ENCODE measurements around the gene HSDL2. TPM values are rescaled to one million over a fixed set of nuclear protein-coding genes. Genes with fewer than 3 reads are reported as not detected.
A peak's percentile ranks its signal among the peaks of the same experiment; 100 is the strongest.

The HSDL2 gene
- total RNA-seq, 6 experiments from 2014 or later: 65.8 to 96.8 (median 79.8) TPM

DNA sequence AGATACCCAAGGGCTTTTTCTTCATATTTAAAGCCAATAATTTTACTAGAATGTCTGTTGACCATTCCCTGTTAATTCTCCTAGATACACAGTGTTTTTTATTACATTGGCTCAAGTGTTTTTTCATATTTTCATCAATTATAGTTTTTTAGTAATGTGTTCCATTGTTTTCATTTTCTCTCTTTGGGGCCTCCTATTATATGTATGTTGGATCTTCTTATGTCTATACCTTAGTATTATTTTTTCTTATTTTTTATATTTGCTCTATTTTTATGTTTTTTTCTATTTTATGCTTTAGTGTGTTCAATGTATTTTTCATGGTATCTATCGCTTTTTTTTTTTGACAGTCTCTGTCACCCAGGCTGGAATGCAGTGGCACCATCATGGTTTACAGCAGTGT is 114.2 kb downstream of the HSDL2 start:
- no peak for ATAC-seq
- no peak overlapping the region for H3K27ac ChIP-seq
- no peaks in the 10 kb centered on the region for H3K36me3 ChIP-seq
- WGBS (ENCODE audit: insufficient coverage, low coverage, low lambda C conversion rate, missing lambda C conversion rate): 100% methylated on average over 1 of the region's 1 CpG
- H3K4me1 ChIP-seq: peaks cover 0 to 39% (median 6%) of the 10 kb centered on the region in 4 donors
- H3K9me3 ChIP-seq: no peaks in the 10 kb centered on the region
- no peak for DNase-seq
- no peaks in the 10 kb centered on the region for H3K27me3 ChIP-seq
- no peak overlapping the region for H3K4me3 ChIP-seq
- intact Hi-C loops (cut with DNase I): no loop called here
- TF ChIP-seq CTCF (IDR thresholded peaks at IDR 0.05): no peak
- TF ChIP-seq POLR2A (IDR thresholded peaks at IDR 0.05): no peak

- TF ChIP-seq POLR2A (IDR thresholded peaks at IDR 0.05) (no peak), CTCF (IDR thresholded peaks at IDR 0.05) (no peak)
- intact Hi-C loops (cut with DNase I): no loop called here
- Histone ChIP-seq H3K36me3 (no peaks in the 10 kb centered on the region), H3K4me1 (peaks cover 0 to 27% (median 5%) of the 10 kb centered on the region in 4 donors), H3K27ac (peak overlapping the region; percentile 24 to 76 (median 68)), H3K27me3 (no peaks in the 10 kb centered on the region), H3K4me3 (peak overlapping the region in 1 of 3 donors; percentile 3), H3K9me3 (no peaks in the 10 kb centered on the region)
- DNase-seq: no peak
- 19% methylated on average over 4 of the region's 4 CpGs for WGBS (ENCODE audit: insufficient coverage, low coverage, low lambda C conversion rate, missing lambda C conversion rate)
- ATAC-seq: peak; percentile 87 to 92 (median 89)
Measured at GRCh38 chr9:112495614-112496013, 115.7 kb downstream of the HSDL2 start.

DNA sequence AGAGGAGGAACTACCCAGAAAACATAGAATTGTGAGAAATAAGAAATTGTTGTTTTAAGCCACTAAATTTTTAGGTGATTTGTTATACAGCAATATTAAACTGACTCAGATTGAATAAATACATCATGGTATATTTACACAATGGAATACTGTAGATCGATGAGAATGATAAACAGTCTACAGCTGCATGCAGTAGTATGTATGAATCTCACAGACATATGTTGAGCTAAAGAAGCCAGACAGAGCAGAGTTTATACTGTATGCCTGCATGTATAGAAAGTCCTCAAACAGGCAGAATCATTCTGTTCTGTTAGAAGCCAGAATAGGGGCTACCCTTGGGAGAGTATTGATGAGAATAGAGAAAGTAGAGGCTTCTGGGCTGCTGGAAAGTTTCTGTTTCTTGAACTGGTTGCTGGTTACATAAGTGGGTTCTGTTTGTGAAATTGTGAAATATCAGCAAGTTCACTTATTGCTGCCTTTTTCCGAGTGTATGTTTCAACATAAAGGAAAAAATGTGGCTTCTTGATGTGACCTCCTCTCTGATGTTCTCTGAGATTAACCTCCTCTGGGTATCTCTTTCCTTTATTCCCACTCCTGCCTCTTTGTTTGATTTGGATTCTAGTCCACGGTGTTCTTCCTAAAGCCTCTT is 116.3 kb downstream of the HSDL2 start:
- no peaks in the 10 kb centered on the region for H3K9me3 ChIP-seq
- DNase-seq (no peak), ATAC-seq (peak; percentile 66 to 75 (median 72))
- H3K4me3 ChIP-seq: peak overlapping the region in 1 of 3 donors; percentile 3
- TF ChIP-seq CTCF (IDR thresholded peaks at IDR 0.05): no peak
- no peak for TF ChIP-seq POLR2A (IDR thresholded peaks at IDR 0.05)
- peak overlapping the region; percentile 24 to 76 (median 68) for H3K27ac ChIP-seq
- 20% methylated on average over 3 of the region's 3 CpGs for WGBS (ENCODE audit: insufficient coverage, low coverage, low lambda C conversion rate, missing lambda C conversion rate)
- no peaks in the 10 kb centered on the region for H3K27me3 ChIP-seq
- H3K36me3 ChIP-seq: no peaks in the 10 kb centered on the region
- peaks cover 0 to 27% (median 5%) of the 10 kb centered on the region in 4 donors for H3K4me1 ChIP-seq
- intact Hi-C loops (cut with DNase I): no loop called here

GRCh38 chr9:112500842-112501241 is 120.9 kb downstream of the HSDL2 start:
- Histone ChIP-seq H3K27ac (peak overlapping the region in 1 of 3 donors; percentile 63), H3K9me3 (no peaks in the 10 kb centered on the region)
- peak in 1 of 4 donors; percentile 21 for ATAC-seq

DNA sequence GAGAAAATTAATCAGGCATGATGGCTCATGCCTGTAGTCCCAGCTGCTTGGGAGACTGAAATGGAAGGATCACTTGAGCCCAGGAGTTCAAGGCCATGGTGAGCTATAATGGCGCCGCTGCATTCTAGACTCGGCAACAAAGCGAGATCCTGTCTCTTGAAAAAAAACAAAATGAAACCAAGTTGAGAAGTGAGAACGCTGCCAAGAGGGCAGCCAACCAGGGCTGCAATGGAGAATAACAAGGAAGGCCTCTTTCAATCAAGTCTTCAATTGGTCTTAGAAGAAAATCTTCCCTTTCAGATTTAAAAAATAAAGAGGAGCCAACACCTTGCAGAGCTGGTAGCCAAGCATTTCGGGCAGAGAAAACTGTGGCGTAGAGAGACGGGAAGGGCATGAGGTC is 121.4 kb downstream of the HSDL2 start:
- Histone ChIP-seq H3K27ac (peak overlapping the region in 2 of 3 donors; percentile 47 to 63), H3K27me3 (no peaks in the 10 kb centered on the region), H3K4me3 (peak overlapping the region in 1 of 3 donors; percentile 8), H3K36me3 (no peaks in the 10 kb centered on the region), H3K9me3 (no peaks in the 10 kb centered on the region), H3K4me1 (peaks cover 0 to 43% (median 10%) of the 10 kb centered on the region in 4 donors)
- DNase-seq: no peak
- peak in 3 of 4 donors; percentile 3 to 31 (median 10) for ATAC-seq
- TF ChIP-seq CTCF (IDR thresholded peaks at IDR 0.05): no peak
- WGBS (ENCODE audit: insufficient coverage, low coverage, low lambda C conversion rate, missing lambda C conversion rate): 50% methylated on average over 8 of the region's 8 CpGs
- intact Hi-C loops (cut with DNase I): no loop called here

More at GRCh38 chr9:112500842-112501241, 120.9 kb downstream of the HSDL2 start:
- WGBS (ENCODE audit: insufficient coverage, low coverage, low lambda C conversion rate, missing lambda C conversion rate): no CpG with 5 or more reads among the region's 2 CpGs
- intact Hi-C loops (cut with DNase I): no loop called here
- peak overlapping the region in 1 of 3 donors; percentile 8 for H3K4me3 ChIP-seq
- H3K27me3 ChIP-seq: no peaks in the 10 kb centered on the region
- no peaks in the 10 kb centered on the region for H3K36me3 ChIP-seq
- H3K4me1 ChIP-seq: peaks cover 0 to 48% (median 12%) of the 10 kb centered on the region in 4 donors
- DNase-seq: no peak
- no peak for TF ChIP-seq POLR2A (IDR thresholded peaks at IDR 0.05)
